ENCODE results near the gene KRTAP23-1. TPM values are rescaled to one million over a fixed set of nuclear protein-coding genes. Genes with fewer than 3 reads are reported as not detected.

KRTAP23-1 gene
- total RNA-seq, 1 experiment from 2014 or later, result not detected

DNA sequence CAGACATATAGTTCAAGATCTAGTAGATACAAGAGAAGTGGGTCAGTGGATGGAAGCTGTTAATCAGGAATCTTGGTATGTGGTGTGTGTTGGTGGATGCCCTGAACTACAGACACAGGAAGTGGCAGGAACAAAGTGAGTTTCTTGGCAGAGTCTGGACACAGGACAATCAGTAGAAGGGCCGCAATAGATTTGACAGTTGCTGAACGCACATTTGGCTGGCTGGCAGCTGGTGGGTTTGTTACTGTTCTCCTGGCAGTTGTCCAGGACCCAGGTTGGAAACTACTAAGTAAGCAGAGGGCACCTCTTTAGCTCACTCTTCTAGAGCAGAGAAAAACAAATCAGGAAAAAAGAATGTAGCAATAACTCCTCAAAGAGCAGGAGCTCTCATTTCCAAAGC lies 41.5 kb downstream of the KRTAP23-1 start:
- no peak for DNase-seq (ENCODE audit: low read depth)

DNA sequence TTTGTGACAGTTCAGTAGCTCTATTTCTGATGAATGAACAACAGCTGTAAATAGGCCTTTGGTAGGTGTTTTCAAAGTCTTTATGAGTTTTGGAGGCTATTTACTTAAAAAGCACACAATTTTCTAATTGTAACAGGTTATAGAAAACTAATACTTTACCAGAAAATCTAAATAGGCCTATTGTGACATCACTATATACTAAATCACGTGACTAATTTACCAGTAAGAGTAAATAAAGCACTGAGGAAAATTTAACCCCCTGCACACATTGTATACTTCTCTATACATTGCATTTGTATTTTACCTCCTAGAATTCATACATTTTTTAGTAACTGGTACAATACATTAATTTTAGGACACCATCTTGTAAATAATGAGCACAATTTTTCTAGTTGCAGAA lies 43.3 kb downstream of the KRTAP23-1 start:
- no peak for DNase-seq (ENCODE audit: low read depth)

Other genes starting within 250 kb of the KRTAP23-1 start
- gene CLDN17, start 181.8 kb downstream of the KRTAP23-1 start, total RNA-seq (2014; rRNA removed; shearing (Covaris generic)), result not detected in 2 replicates
- not detected in 2 replicates for gene CLDN8, start 132.5 kb downstream of the KRTAP23-1 start, total RNA-seq (2014; rRNA removed; shearing (Covaris generic))
- not detected in 2 replicates for gene KRTAP24-1, start 65.7 kb downstream of the KRTAP23-1 start, total RNA-seq (2014; rRNA removed; shearing (Covaris generic))
- gene KRTAP25-1, start 59.1 kb downstream of the KRTAP23-1 start, total RNA-seq (2014; rRNA removed; shearing (Covaris generic)), result not detected in 2 replicates
- gene KRTAP26-1, start 28.3 kb downstream of the KRTAP23-1 start, total RNA-seq (2014; rRNA removed; shearing (Covaris generic)), result not detected in 2 replicates
- not detected in 2 replicates for gene KRTAP27-1, start 10.9 kb downstream of the KRTAP23-1 start, total RNA-seq (2014; rRNA removed; shearing (Covaris generic))
- not detected in 2 replicates for gene KRTAP13-2, start 23.7 kb upstream of the KRTAP23-1 start, total RNA-seq (2014; rRNA removed; shearing (Covaris generic))
- gene KRTAP13-1, start 47.4 kb upstream of the KRTAP23-1 start, total RNA-seq (2014; rRNA removed; shearing (Covaris generic)), result not detected in 2 replicates
- gene KRTAP13-3, start 77.3 kb upstream of the KRTAP23-1 start, total RNA-seq (2014; rRNA removed; shearing (Covaris generic)), result not detected in 2 replicates
- not detected in 2 replicates for gene KRTAP13-4, start 81.6 kb upstream of the KRTAP23-1 start, total RNA-seq (2014; rRNA removed; shearing (Covaris generic))
- gene KRTAP15-1, start 91.7 kb upstream of the KRTAP23-1 start, total RNA-seq (2014; rRNA removed; shearing (Covaris generic)), result not detected in 2 replicates
- not detected in 2 replicates for gene KRTAP19-1, start 131.8 kb upstream of the KRTAP23-1 start, total RNA-seq (2014; rRNA removed; shearing (Covaris generic))
- gene KRTAP19-2, start 138.8 kb upstream of the KRTAP23-1 start, total RNA-seq (2014; rRNA removed; shearing (Covaris generic)), result not detected in 2 replicates
- gene KRTAP19-3, start 143.4 kb upstream of the KRTAP23-1 start, total RNA-seq (2014; rRNA removed; shearing (Covaris generic)), result not detected in 2 replicates
- gene KRTAP19-4, start 148.6 kb upstream of the KRTAP23-1 start, total RNA-seq (2014; rRNA removed; shearing (Covaris generic)), result not detected in 2 replicates
- not detected in 2 replicates for gene KRTAP19-5, start 153.5 kb upstream of the KRTAP23-1 start, total RNA-seq (2014; rRNA removed; shearing (Covaris generic))
- gene KRTAP19-6, start 193.3 kb upstream of the KRTAP23-1 start, total RNA-seq (2014; rRNA removed; shearing (Covaris generic)), result not detected in 2 replicates
- not detected in 2 replicates for gene KRTAP19-7, start 212.7 kb upstream of the KRTAP23-1 start, total RNA-seq (2014; rRNA removed; shearing (Covaris generic))
- gene KRTAP22-2, start 241.8 kb upstream of the KRTAP23-1 start, total RNA-seq (2014; rRNA removed; shearing (Covaris generic)), result not detected in 2 replicates
- not detected in 2 replicates for gene KRTAP6-3, start 243.8 kb upstream of the KRTAP23-1 start, total RNA-seq (2014; rRNA removed; shearing (Covaris generic))